ENCODE measurements around the gene CCND1. TPM values are rescaled to one million over a fixed set of nuclear protein-coding genes. Genes with fewer than 3 reads are reported as not detected.

CCND1 gene
- total and polyA plus RNA-seq, 2 of the 8 experiments (the other 6 are each of a cell fraction or from before 2014, with no cell fraction given), result 64.5 to 170 TPM

GRCh38 chr11:69641681-69642548 lies 959 bp downstream of the CCND1 start:
- Histone ChIP-seq H2AK5ac (ENCODE audit: low read depth, low read length) (no peak overlapping the region), H3K4me1 (replicated peaks in 1 of 4; ENCODE audit: control insufficient read depth in 3 of 4, insufficient read depth in 4 of 4, low read length in 3 of 4) (peaks cover 0 to 17% (median 11%) of the 10 kb centered on the region in 4 experiments; a peak in 6 of 7 replicates), H4K5ac (ENCODE audit: insufficient read length, low read depth, low read length) (no peak overlapping the region), H3K36me3 (ENCODE audit: control insufficient read depth in 2 of 4, insufficient read depth in 4 of 4, low read length in 3 of 4) (peaks cover 13 to 29% (median 20%) of the 10 kb centered on the region in 4 experiments; a peak in 4 of 8 replicates), H3K18ac (ENCODE audit: extremely low read depth, low read length) (peak overlapping the region; percentile 60; the same call in 1 of the 2 replicates), H3K23ac (ENCODE audit: insufficient read length) (no peak overlapping the region), H4K20me1 (replicated peaks in 1 of 2; ENCODE audit: control insufficient read depth in 1 of 2, insufficient read depth in 2 of 2, low read length in 2 of 2) (peaks cover 10 to 20% of the 10 kb centered on the region in 2 experiments), H2BK12ac (ENCODE audit: low read depth, low read length) (no peak overlapping the region), H3K4me3 (ENCODE audit: extremely low read depth in 1 of 4, insufficient read depth in 2 of 4, low read depth in 3 of 4, low read length in 4 of 4) (peak overlapping the region; percentile 90 to 97 (median 95)), H3K27ac (ENCODE audit: low read depth, low read length) (no peak overlapping the region), H3K23me2 (ENCODE audit: low read depth, low read length) (peaks cover 24% of the 10 kb centered on the region; the same call in 1 of the 2 replicates), H2BK5ac (ENCODE audit: low read depth, low read length) (no peak overlapping the region), H3K79me2 (ENCODE audit: control insufficient read depth in 1 of 2, insufficient read depth in 2 of 2, low read length in 2 of 2) (peaks cover 0 to 34% of the 10 kb centered on the region in 2 experiments; a peak in 2 of 4 replicates), H2BK20ac (ENCODE audit: low read length) (no peak overlapping the region), H3K56ac (replicated peaks; ENCODE audit: insufficient read length, low read depth, low read length) (peak overlapping the region; percentile 79), H3K4me2 (ENCODE audit: insufficient read depth in 1 of 2, low read depth in 2 of 2, low read length in 2 of 2) (peak overlapping the region; percentile 92), H2BK15ac (ENCODE audit: low read length) (no peak overlapping the region), H3K9ac (replicated peaks in 1 of 4; ENCODE audit: extremely low read depth in 1 of 4, low read depth in 3 of 4, low read length in 3 of 4) (peak overlapping the region; percentile 56 to 93 (median 88)), H4K91ac (replicated peaks; ENCODE audit: insufficient read length, low read length) (no peak overlapping the region), H4K8ac (ENCODE audit: extremely low read depth, insufficient read depth, low read length) (peak overlapping the region; percentile 89), H3K27me3 (replicated peaks in 1 of 4; ENCODE audit: control insufficient read depth in 3 of 4, extremely low read depth in 1 of 4, insufficient read depth in 3 of 4, low read length in 3 of 4) (peaks cover 0 to 15% (median 9%) of the 10 kb centered on the region in 4 experiments; a peak in 5 of 7 replicates), H3K4ac (replicated peaks; ENCODE audit: insufficient read length, low read depth, low read length) (no peak overlapping the region), H2BK120ac (replicated peaks; ENCODE audit: low read depth, low read length) (no peak overlapping the region), H3K14ac (ENCODE audit: insufficient read length) (no peak overlapping the region), H3K79me1 (ENCODE audit: low read depth, low read length) (peaks cover 6% of the 10 kb centered on the region; the same call in 1 of the 2 replicates), H3K9me3 (ENCODE audit: insufficient read depth in 2 of 2, low read depth in 1 of 2, low read length in 1 of 2) (no peaks in the 10 kb centered on the region), H2AFZ (ENCODE audit: low read length) (no peak overlapping the region)
- POLR2A ChIA-PET (ENCODE audit: partially characterized antibody), result interaction anchor here (0.9 to 13.2 kb wide), 9 partner anchors 16 to 539 kb away, joined by 3 to 197 read pairs (median 6); partner anchors contain the start of gene MYEOV
- WGBS, 2 experiments (ENCODE audit: extremely low coverage in 1 of 2, insufficient coverage in 1 of 2, insufficient read length in 1 of 2, insufficient replicate concordance in 2 of 2, low coverage in 1 of 2, low lambda C conversion rate in 2 of 2, missing lambda C conversion rate in 1 of 2), result 2% methylated on average over 30 of the region's 68 CpGs; no CpG with 5 or more reads in 1 of the 2 experiments
- no peak for DNase-seq (ENCODE audit: low read depth in 1 of 2, low spot score in 2 of 2)
- CTCF ChIA-PET (ENCODE audit: partially characterized antibody), result interaction anchor here (0.8 to 5.5 kb wide), 9 partner anchors 13 to 527 kb away, joined by 3 to 36 read pairs (median 9); partner anchors contain the start of gene MYEOV
- no peak for FAIRE-seq
- no peak for TF ChIP-seq EP300 (IDR thresholded peaks at IDR 0.05; ENCODE audit: borderline replicate concordance in 1 of 2, low read depth in 2 of 2, low read length in 2 of 2)
- TF ChIP-seq POLR2AphosphoS5 (IDR thresholded peaks at IDR 0.05; ENCODE audit: low read depth, low read length), result no peak; the same call in 1 of the 2 replicates
- no peak for TF ChIP-seq CTBP2 (IDR thresholded peaks at IDR 0.05; ENCODE audit: borderline replicate concordance, insufficient read depth, insufficient read length, low read length)
- no peak for TF ChIP-seq EZH2 (IDR thresholded peaks at IDR 0.05; ENCODE audit: low read depth, low read length, severe bottlenecking)
- TF ChIP-seq, protein P1, sequence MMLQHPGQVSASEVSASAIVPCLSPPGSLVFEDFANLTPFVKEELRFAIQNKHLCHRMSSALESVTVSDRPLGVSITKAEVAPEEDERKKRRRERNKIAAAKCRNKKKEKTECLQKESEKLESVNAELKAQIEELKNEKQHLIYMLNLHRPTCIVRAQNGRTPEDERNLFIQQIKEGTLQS (IDR thresholded peaks at IDR 0.05; ENCODE audit: insufficient read depth, low read depth, low read length), result no peak
- no peak for TF ChIP-seq GTF2F1 (IDR thresholded peaks at IDR 0.05; ENCODE audit: borderline replicate concordance, low read depth, low read length)
- TF ChIP-seq KDM1A (IDR thresholded peaks at IDR 0.05; ENCODE audit: borderline replicate concordance, low read length), result no peak
- no peak for TF ChIP-seq POLR2A (IDR thresholded peaks at IDR 0.05; ENCODE audit: control extremely low read depth in 1 of 2, low read depth in 2 of 2, low read length in 2 of 2)
- no peak for TF ChIP-seq RBBP5 (IDR thresholded peaks at IDR 0.05; ENCODE audit: borderline replicate concordance, low read depth, low read length)

Measured in H1 (cell line).